GM23248 (cell line): ENCODE measurements around the gene GPRC6A.

Experiments used
- EZH2 ChIP-seq: fragments of 200-600 bp; sonication (generic); IDR thresholded peaks from 2 replicates; pipeline ENCODE4 v1.6.1; 2018; ENCODE audit warnings: antibody characterized with exemption, mild to moderate bottlenecking; ENCODE audit not compliant: insufficient read depth, poor library complexity, severe bottlenecking
- EZH2phosphoT487 ChIP-seq: fragments of 200-600 bp; sonication (generic); IDR thresholded peaks from 2 replicates; pipeline ENCODE4 v1.6.1; 2018; ENCODE audit warnings: antibody characterized with exemption, moderate library complexity, mild to moderate bottlenecking, low read depth; ENCODE audit not compliant: insufficient read depth

DNA sequence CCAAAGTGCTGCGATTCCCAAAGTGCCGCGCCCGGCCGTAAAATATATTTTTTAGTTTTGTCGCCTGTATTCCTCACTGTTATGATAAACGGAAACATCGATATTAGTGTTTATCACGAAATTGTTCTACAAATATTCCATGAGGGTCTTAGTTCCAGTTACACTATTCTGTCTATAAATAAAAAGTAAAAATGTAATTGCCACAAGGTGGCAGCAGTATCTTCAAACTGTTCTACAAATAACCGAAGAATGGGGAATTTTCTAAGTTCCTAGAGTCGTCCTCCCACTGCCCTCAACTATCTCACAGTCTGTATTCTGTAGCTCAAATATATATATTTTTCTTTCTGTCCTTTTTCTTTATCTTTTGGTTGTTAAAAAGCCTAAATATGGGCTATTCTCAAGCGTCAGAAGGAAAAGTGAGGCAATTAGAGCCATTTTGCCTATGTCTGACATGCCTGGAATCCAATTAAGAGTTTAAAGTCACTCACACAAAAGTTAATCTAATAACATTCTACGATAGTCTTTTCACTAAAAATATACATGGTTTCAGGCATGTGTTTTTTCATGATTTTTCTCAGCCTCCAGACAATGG, 49.2 kb downstream of the GPRC6A start:
- TF ChIP-seq EZH2 = no peak
- no peak for TF ChIP-seq EZH2phosphoT487
